Osteocyte (in vitro differentiated cells): ENCODE results near the gene CLDN4. TPM values are rescaled to one million over a fixed set of nuclear protein-coding genes. Genes with fewer than 3 reads are reported as not detected.

Experiments
- DNase-seq: peaks from one replicate; pipeline ENCODE4 v3.0.0; 2021; ENCODE audit warnings: mixed read lengths; ENCODE audit not compliant: unreplicated experiment; ENCODE audit errors: extremely low spot score
- H3K27ac Mint-ChIP-seq: one replicate; pipeline ENCODE4 v1.8.0; 2021; ENCODE audit warnings: mild to moderate bottlenecking, mixed read lengths; ENCODE audit not compliant: unreplicated experiment
- H3K27me3 Mint-ChIP-seq: one replicate; pipeline ENCODE4 v1.8.0; 2021; ENCODE audit warnings: mixed read lengths; ENCODE audit not compliant: unreplicated experiment
- H3K36me3 Mint-ChIP-seq: one replicate; pipeline ENCODE4 v1.8.0; 2021; ENCODE audit warnings: mixed read lengths; ENCODE audit not compliant: unreplicated experiment
- H3K4me1 Mint-ChIP-seq: one replicate; pipeline ENCODE4 v1.8.0; 2021; ENCODE audit warnings: mixed read lengths; ENCODE audit not compliant: unreplicated experiment
- H3K4me3 Mint-ChIP-seq: one replicate; pipeline ENCODE4 v1.8.0; 2021; ENCODE audit warnings: mild to moderate bottlenecking, moderate library complexity, mixed read lengths; ENCODE audit not compliant: unreplicated experiment
- H3K9me3 Mint-ChIP-seq: one replicate; pipeline ENCODE4 v1.8.0; 2021; ENCODE audit warnings: mixed read lengths; ENCODE audit not compliant: unreplicated experiment
- total RNA-seq: library from RNA; stranded (reverse); gene quantifications from 2 replicates; pipeline ENCODE4 v1.2.1, GENCODE V29; 2021
- TF ChIP-seq, protein P1 (sequence below): fragments of 200-600 bp; sonication (generic); IDR thresholded peaks from 2 replicates; pipeline ENCODE4 v1.5.0; 2021; ENCODE audit warnings: antibody characterized with exemption, mild to moderate bottlenecking, moderate library complexity

CLDN4 gene
- total RNA-seq, 1 donor from 2014 or later = 0.62 TPM

DNA sequence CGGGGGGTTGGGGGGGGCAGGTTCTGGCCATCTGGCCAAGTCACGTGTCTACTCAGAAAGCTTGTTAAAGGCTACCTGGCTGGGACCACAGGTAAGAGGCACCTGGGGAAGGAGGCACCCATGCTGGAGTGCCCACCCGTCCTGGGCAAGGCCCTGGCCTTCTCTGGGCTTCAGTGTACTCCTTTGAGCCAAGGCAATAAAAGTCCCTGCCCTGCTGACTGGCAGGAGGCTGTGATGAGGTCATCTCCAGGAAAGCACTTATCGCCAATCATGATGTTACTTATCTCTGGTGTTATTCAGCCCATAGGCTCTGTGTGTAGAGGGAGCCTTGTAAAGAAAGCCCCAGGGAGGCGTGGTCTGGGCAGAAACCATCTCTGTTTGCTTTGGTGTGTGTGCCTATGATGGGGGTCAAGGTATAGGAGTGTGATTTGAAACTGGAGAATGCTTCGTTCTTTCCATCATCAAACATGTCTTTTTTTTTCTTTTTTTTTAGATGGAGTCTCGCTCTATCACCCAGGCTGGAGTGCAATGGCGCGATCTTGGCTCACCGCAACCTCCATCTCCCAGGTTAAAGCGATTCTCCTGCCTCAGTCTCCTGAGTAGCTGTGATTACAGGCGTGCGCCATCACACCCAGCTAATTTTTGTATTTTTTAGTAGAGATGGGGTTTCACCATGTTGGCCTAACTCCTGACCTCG, 2.5 kb upstream of the CLDN4 start:
- Mint-ChIP-seq H3K4me3 (no peak overlapping the region), H3K36me3 (no peaks in the 10 kb centered on the region), H3K9me3 (no peaks in the 10 kb centered on the region)

GRCh38 chr7:73828972-73829371, 1.8 kb upstream of the CLDN4 start:
- Mint-ChIP-seq H3K27me3 (no peaks in the 10 kb centered on the region), H3K4me3 (no peak overlapping the region), H3K9me3 (no peaks in the 10 kb centered on the region), H3K4me1 (peaks cover 16% of the 10 kb centered on the region), H3K27ac (no peak overlapping the region), H3K36me3 (no peaks in the 10 kb centered on the region)
- no peak for DNase-seq
- TF ChIP-seq, protein P1, sequence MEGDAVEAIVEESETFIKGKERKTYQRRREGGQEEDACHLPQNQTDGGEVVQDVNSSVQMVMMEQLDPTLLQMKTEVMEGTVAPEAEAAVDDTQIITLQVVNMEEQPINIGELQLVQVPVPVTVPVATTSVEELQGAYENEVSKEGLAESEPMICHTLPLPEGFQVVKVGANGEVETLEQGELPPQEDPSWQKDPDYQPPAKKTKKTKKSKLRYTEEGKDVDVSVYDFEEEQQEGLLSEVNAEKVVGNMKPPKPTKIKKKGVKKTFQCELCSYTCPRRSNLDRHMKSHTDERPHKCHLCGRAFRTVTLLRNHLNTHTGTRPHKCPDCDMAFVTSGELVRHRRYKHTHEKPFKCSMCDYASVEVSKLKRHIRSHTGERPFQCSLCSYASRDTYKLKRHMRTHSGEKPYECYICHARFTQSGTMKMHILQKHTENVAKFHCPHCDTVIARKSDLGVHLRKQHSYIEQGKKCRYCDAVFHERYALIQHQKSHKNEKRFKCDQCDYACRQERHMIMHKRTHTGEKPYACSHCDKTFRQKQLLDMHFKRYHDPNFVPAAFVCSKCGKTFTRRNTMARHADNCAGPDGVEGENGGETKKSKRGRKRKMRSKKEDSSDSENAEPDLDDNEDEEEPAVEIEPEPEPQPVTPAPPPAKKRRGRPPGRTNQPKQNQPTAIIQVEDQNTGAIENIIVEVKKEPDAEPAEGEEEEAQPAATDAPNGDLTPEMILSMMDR = no peak

More for the DNA sequence above, 2.5 kb upstream of the CLDN4 start:
- H3K27ac Mint-ChIP-seq = no peak overlapping the region
- no peak for DNase-seq
- H3K4me1 Mint-ChIP-seq = peaks cover 16% of the 10 kb centered on the region
- TF ChIP-seq, protein P1 = no peak
- no peaks in the 10 kb centered on the region for H3K27me3 Mint-ChIP-seq

DNA sequence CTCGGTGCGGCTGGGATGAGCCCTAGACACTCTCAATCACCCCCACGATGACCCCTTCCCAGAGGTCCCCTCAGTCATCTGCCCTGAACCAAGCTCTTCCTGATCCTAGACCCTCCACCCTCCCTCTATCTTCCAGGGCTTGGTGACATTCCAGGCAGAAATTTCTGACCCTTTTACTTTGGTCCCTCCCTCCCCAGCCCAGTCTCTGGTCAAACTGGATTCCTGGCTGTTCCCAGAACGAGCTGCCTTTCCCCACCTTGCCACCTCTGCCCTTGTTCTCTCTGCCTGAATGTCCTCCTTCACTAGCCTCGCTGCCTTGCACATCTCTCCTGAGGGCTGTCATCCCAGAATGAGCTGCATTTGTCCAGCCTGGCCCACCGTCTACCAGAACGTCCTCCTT, 1.3 kb upstream of the CLDN4 start:
- Mint-ChIP-seq H3K4me3 (no peak overlapping the region), H3K9me3 (no peaks in the 10 kb centered on the region), H3K4me1 (peaks cover 16% of the 10 kb centered on the region), H3K27me3 (no peaks in the 10 kb centered on the region), H3K36me3 (no peaks in the 10 kb centered on the region), H3K27ac (no peak overlapping the region)
- TF ChIP-seq, protein P1 = no peak
- no peak for DNase-seq

DNA sequence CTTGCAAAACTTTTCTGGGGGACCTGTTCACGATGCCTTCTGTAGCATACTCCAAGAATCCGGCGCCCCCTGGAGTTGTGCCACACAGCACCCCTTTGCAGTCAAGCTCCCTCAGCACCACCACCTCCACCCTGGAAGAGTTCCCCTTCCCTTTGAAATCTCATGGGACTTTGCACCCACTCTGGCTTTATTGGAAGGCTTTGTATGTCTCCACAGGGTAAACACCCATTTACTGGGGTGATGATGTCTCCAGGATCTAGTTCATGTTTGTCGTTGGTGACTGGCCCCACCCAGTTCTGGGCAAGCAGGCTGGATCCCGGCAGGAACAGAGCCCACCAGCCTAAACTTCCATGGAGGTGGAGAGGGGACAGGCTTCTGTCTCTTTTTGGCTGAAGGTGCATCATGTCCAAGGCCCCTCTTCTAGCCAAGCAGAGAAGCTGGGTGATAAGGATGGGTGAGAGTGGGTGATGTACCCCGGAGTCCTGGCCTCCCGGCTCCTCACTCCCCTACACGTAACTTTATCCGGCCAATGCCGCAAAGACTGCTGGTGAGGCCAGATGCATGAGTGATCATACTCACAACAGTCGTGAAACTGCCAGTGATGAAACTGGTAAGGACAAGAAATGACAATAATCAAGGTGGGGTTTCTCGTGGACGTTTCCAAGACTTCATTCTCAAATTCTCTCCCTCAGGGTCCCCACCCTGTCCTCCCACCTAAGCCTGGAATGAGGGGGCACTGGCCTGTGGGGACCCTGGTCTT, 695 bp upstream of the CLDN4 start:
- no peaks in the 10 kb centered on the region for H3K9me3 Mint-ChIP-seq
- no peak overlapping the region for H3K27ac Mint-ChIP-seq
- no peak for DNase-seq
- no peak overlapping the region for H3K4me3 Mint-ChIP-seq
- H3K4me1 Mint-ChIP-seq = peaks cover 16% of the 10 kb centered on the region
- TF ChIP-seq, protein P1 = no peak
- H3K36me3 Mint-ChIP-seq = no peaks in the 10 kb centered on the region
- H3K27me3 Mint-ChIP-seq = no peaks in the 10 kb centered on the region

- Mint-ChIP-seq H3K27me3 (no peaks in the 10 kb centered on the region), H3K36me3 (no peaks in the 10 kb centered on the region), H3K4me1 (peaks cover 16% of the 10 kb centered on the region), H3K27ac (no peak overlapping the region), H3K4me3 (no peak overlapping the region), H3K9me3 (no peaks in the 10 kb centered on the region)
- no peak for DNase-seq
- TF ChIP-seq, protein P1 = no peak
These were observed 713 bp downstream of the CLDN4 start for GRCh38 chr7:73831584-73831833.
